Sigmoid colon (tissue), 7 donors: Measurements from ENCODE around the gene E2F3. TPM values are rescaled to one million over a fixed set of nuclear protein-coding genes. Genes with fewer than 3 reads are reported as not detected.

Source experiments
- DNase-seq: peaks from one replicate; pipeline ENCODE4 v3.0.0-alpha.2; 2019
- H3K27ac ChIP-seq, 4 donors: fragments of 200-600 bp; sonication (generic); one replicate each; pipeline ENCODE4 v1.5.1; 2016 to 2019; ENCODE audit warnings: mild to moderate bottlenecking in 1 of 4
- H3K27me3 ChIP-seq, 3 donors: fragments of 200-600 bp; sonication (generic); one replicate each; pipeline ENCODE4 v1.5.1; 2019; ENCODE audit warnings: mild to moderate bottlenecking in 1 of 3
- H3K36me3 ChIP-seq, 4 donors: fragments of 200-600 bp; sonication (generic); one replicate each; pipeline ENCODE4 v1.5.1; 2016 to 2019
- H3K4me1 ChIP-seq, 4 donors: fragments of 200-600 bp; sonication (generic); one replicate each; pipeline ENCODE4 v1.5.1; 2017 to 2019
- H3K4me3 ChIP-seq, 4 donors: fragments of 200-600 bp; sonication (generic); one replicate each; pipeline ENCODE4 v1.5.1; 2017 to 2019; ENCODE audit warnings: mild to moderate bottlenecking in 2 of 4, moderate library complexity in 1 of 4
- H3K9me3 ChIP-seq, 4 donors: fragments of 200-600 bp in 3 of 4; sonication (generic) in 3 of 4; one replicate each; pipeline versions ENCODE4 v1.5.1 to v1.6.1; 2013 to 2019
- EP300 ChIP-seq, 4 donors: sonication (generic); formaldehyde crosslinking; IDR thresholded peaks; one replicate each; pipeline ENCODE4 v1.6.1; 2017; ENCODE audit warnings: antibody characterized with exemption in 4 of 4
- POLR2A ChIP-seq, 2 donors: fragments of 450-650 bp; IDR thresholded peaks; one replicate each; pipeline ENCODE4 v1.6.1; 2016; ENCODE audit warnings: antibody characterized with exemption in 2 of 2, mild to moderate bottlenecking in 2 of 2, moderate library complexity in 2 of 2
- POLR2AphosphoS5 ChIP-seq, 4 donors: sonication (generic); formaldehyde crosslinking; IDR thresholded peaks; one replicate each; pipeline ENCODE4 v1.6.1; 2017; ENCODE audit warnings: antibody characterized with exemption in 4 of 4
- WGBS, 2 donors: extraction: QIAGEN DNeasy Blood & Tissue Kit; methylation state at CpG; one replicate each; pipeline ENCODE4 v1.1.7; 2013; 5-methylcytosine and 5-hydroxymethylcytosine counted together
- intact Hi-C: fragments of 100-400 bp; cut with DNase I; formaldehyde crosslinking; loops from one replicate; pipeline ENCODE4 v1.15.1; 2023
- polyA plus RNA-seq, 3 donors: library from polyadenylated mRNA; stranded (reverse); fragments of 200-250 nt; gene quantifications; one replicate each; pipeline ENCODE4 v1.2.3, GENCODE V29; 2013
- total RNA-seq, 4 donors: library from RNA; depleted of rRNA; stranded (reverse); fragments of >200 nt; gene quantifications; one replicate each; pipeline ENCODE4 v1.1.0, GENCODE V29; 2016
- TF ChIP-seq, protein P1 (sequence below), 4 experiments: fragments of 450-650 bp in 3 of 4; fragments of 200-600 bp in 1 of 4; IDR thresholded peaks; one replicate each; pipeline ENCODE4 v1.5.1; 2016 to 2019; ENCODE audit warnings: antibody characterized with exemption in 4 of 4, mild to moderate bottlenecking in 3 of 4, moderate library complexity in 2 of 4
- donor health status: healthy with polysubstance abuse.
- donor health status: Bipolar disorder and iron deficiency.
- donor health status: healthy.

E2F3 gene
- total and polyA plus RNA-seq, 7 donors, result 2.5 to 6.9 (median 3.0) TPM

DNA sequence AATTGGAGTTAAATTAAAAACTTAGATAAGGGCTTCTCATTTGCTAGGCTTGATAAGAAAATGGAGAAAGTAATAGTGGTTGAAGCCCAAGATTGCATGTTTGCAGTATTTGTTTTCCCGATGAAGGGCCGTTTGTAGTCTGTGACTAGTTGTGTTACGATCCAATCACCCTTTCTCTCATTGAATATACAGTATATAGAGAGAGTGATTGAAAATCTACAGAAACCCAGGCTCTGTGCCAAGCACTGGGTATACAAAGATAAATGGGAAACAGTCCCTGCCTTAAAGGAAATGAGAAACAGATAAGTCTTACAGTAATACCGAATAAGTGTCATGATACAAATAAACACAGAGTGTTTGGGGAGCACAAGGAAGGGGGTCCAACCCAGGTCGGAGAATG is 77.4 kb downstream of the E2F3 start:
- TF ChIP-seq POLR2AphosphoS5 (IDR thresholded peaks at IDR 0.05), result no peak
- no peak for TF ChIP-seq EP300 (IDR thresholded peaks at IDR 0.05)
- no peak for TF ChIP-seq POLR2A (IDR thresholded peaks at IDR 0.05)
- TF ChIP-seq, protein P1, sequence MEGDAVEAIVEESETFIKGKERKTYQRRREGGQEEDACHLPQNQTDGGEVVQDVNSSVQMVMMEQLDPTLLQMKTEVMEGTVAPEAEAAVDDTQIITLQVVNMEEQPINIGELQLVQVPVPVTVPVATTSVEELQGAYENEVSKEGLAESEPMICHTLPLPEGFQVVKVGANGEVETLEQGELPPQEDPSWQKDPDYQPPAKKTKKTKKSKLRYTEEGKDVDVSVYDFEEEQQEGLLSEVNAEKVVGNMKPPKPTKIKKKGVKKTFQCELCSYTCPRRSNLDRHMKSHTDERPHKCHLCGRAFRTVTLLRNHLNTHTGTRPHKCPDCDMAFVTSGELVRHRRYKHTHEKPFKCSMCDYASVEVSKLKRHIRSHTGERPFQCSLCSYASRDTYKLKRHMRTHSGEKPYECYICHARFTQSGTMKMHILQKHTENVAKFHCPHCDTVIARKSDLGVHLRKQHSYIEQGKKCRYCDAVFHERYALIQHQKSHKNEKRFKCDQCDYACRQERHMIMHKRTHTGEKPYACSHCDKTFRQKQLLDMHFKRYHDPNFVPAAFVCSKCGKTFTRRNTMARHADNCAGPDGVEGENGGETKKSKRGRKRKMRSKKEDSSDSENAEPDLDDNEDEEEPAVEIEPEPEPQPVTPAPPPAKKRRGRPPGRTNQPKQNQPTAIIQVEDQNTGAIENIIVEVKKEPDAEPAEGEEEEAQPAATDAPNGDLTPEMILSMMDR (IDR thresholded peaks at IDR 0.05), result no peak
- Histone ChIP-seq H3K27ac (no peak overlapping the region), H3K36me3 (peaks cover 0 to 29% (median 0%) of the 10 kb centered on the region in 4 donors), H3K27me3 (no peaks in the 10 kb centered on the region), H3K9me3 (no peaks in the 10 kb centered on the region), H3K4me1 (no peaks in the 10 kb centered on the region), H3K4me3 (no peak overlapping the region)
- WGBS, 2 donors, result 69 to 80% methylated on average over 5 of the region's 5 CpGs
- DNase-seq, result no peak
- intact Hi-C loops, result no loop called here

DNA sequence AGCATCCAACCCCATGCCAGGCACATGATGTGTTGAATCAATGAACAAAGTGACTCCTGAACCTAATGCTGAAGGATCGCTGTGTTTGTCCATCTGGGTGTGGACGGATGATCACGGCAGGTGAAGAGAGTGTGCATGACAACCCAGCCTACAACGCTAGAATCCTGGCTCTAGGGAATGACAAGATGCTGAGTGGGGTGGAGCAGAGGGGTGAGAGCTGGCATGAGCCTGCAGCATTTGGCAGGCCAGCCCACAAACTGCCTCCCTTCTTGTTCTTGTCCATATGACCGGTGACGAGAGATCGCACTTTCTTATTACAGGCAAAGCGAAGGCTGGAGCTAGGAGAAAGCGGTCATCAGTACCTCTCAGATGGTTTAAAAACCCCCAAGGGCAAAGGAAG is 77.8 kb downstream of the E2F3 start:
- no peak overlapping the region for H3K27ac ChIP-seq
- no peaks in the 10 kb centered on the region for H3K9me3 ChIP-seq
- H3K4me1 ChIP-seq, result no peaks in the 10 kb centered on the region
- 93 to 95% methylated on average over 9 of the region's 9 CpGs for WGBS, 2 donors
- TF ChIP-seq, protein P1 (IDR thresholded peaks at IDR 0.05), result no peak
- no peak for TF ChIP-seq POLR2A (IDR thresholded peaks at IDR 0.05)
- TF ChIP-seq EP300 (IDR thresholded peaks at IDR 0.05), result no peak
- TF ChIP-seq POLR2AphosphoS5 (IDR thresholded peaks at IDR 0.05), result no peak
- H3K4me3 ChIP-seq, result no peak overlapping the region
- H3K27me3 ChIP-seq, result no peaks in the 10 kb centered on the region
- intact Hi-C loops, result no loop called here
- peaks cover 0 to 29% (median 0%) of the 10 kb centered on the region in 4 donors for H3K36me3 ChIP-seq
- DNase-seq, result no peak

DNA sequence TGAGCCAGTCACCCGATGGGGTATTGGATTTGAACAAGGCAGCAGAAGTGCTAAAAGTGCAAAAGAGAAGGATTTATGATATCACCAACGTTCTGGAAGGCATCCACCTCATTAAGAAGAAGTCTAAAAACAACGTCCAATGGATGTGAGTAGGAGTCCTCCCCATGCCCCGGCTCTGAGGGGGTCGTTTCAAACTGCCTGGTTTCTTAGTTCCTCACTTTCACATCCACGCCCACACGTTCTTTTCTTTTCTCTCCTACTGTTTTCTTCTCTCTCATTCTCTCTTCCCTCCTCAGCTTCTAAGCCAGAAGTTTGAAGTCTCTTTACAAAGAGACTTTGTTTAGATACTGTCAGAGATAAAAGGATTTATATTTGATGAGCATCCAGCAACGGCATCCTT is 79.6 kb downstream of the E2F3 start:
- no peak overlapping the region for H3K27ac ChIP-seq
- H3K36me3 ChIP-seq, result peaks cover 0 to 33% (median 0%) of the 10 kb centered on the region in 4 donors
- TF ChIP-seq, protein P1 (IDR thresholded peaks at IDR 0.05), result no peak
- TF ChIP-seq POLR2AphosphoS5 (IDR thresholded peaks at IDR 0.05) (no peak), POLR2A (IDR thresholded peaks at IDR 0.05) (no peak)
- H3K4me3 ChIP-seq, result no peak overlapping the region
- WGBS, 2 donors, result 73 to 74% methylated on average over 8 of the region's 8 CpGs
- H3K4me1 ChIP-seq, result no peaks in the 10 kb centered on the region
- DNase-seq, result no peak
- H3K9me3 ChIP-seq, result no peaks in the 10 kb centered on the region
- intact Hi-C loops, result no loop called here
- no peaks in the 10 kb centered on the region for H3K27me3 ChIP-seq

DNA sequence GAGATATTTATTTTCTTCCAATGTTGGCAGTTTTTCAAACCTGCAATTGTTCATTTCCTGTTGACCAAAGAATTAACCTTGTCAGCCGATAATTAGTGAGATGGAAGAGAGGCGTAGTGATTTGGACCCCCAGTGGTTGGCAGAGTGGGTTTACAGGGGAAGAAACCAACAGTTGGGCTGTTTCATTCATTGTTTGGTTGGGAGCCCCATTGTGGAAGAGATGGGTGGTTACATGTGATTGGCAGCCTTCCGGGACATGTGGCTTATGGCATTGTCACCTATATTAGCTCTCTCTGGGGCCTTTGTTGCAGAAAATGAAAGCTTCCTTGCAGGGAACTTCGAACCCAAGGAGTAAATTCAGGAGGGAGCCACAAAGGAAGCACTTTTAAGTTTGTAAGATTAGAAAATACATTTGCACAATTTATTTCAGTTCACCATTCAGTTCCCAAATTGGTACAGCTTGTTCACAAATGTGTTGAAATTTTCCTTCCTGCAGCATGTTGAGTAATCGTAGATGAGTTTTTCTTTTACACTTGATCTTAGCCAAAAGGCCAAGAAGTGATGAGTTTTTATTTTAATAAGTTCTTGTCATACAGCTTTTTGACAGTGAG is 82.3 kb downstream of the E2F3 start:
- WGBS, 2 donors, result 85 to 90% methylated on average over 5 of the region's 5 CpGs
- intact Hi-C loops, result no loop called here
- Histone ChIP-seq H3K9me3 (no peaks in the 10 kb centered on the region), H3K27me3 (no peaks in the 10 kb centered on the region), H3K27ac (peak overlapping the region in 2 of 4 donors; percentile 31 to 56), H3K36me3 (peaks cover 0 to 47% (median 0%) of the 10 kb centered on the region in 4 donors), H3K4me1 (no peaks in the 10 kb centered on the region), H3K4me3 (no peak overlapping the region)
- no peak for DNase-seq
- TF ChIP-seq EP300 (IDR thresholded peaks at IDR 0.05) (no peak), POLR2A (IDR thresholded peaks at IDR 0.05) (no peak), POLR2AphosphoS5 (IDR thresholded peaks at IDR 0.05) (peak in 1 of 4 donors; percentile 36)
- TF ChIP-seq, protein P1 (IDR thresholded peaks at IDR 0.05), result no peak

DNA sequence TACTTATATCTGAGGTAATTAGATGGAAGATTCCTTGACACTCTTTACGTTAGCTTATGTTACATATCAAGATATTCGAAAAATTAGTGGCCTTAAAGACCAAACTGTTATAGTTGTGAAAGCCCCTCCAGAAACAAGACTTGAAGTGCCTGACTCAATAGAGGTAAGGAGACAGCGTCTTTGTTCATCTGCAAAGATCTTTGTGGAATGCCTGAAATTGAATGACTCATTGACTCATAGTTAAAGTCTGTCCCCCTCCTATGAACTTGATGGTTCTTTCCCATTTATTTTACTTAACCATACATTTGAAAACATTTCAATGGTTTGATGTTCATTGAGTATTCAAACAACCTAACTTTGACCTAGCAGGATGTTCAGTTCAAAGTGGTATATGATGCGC is 85.0 kb downstream of the E2F3 start:
- Histone ChIP-seq H3K4me3 (no peak overlapping the region), H3K36me3 (peaks cover 0 to 49% (median 3%) of the 10 kb centered on the region in 4 donors), H3K4me1 (no peaks in the 10 kb centered on the region), H3K27ac (no peak overlapping the region), H3K9me3 (no peaks in the 10 kb centered on the region), H3K27me3 (no peaks in the 10 kb centered on the region)
- DNase-seq, result no peak
- TF ChIP-seq, protein P1 (IDR thresholded peaks at IDR 0.05), result no peak
- TF ChIP-seq POLR2A (IDR thresholded peaks at IDR 0.05), result no peak
- TF ChIP-seq POLR2AphosphoS5 (IDR thresholded peaks at IDR 0.05), result no peak
- TF ChIP-seq EP300 (IDR thresholded peaks at IDR 0.05), result no peak
- intact Hi-C loops, result no loop called here
- 97 to 98% methylated on average over 4 of the region's 4 CpGs for WGBS, 2 donors
